Aorta (tissue), 5 donors: Measurements from ENCODE around the gene LDAH. TPM values are rescaled to one million over a fixed set of nuclear protein-coding genes. Genes with fewer than 3 reads are reported as not detected.

Experiments used
- ATAC-seq: fragments of 200-7000 bp; cut with Tn5 transposase; one replicate; pipeline ENCODE4 v1.9.1; 2022; ENCODE audit warnings: moderate library complexity; ENCODE audit not compliant: low FRiP score
- DNase-seq, 2 donors: peaks; one replicate each; pipeline ENCODE4 v3.0.0-alpha.2; 2020
- H3K27ac ChIP-seq, 2 donors: one replicate each; pipeline ENCODE4 v1.5.1; 2013; ENCODE audit warnings: low read length in 2 of 2, mild to moderate bottlenecking in 2 of 2, moderate library complexity in 2 of 2, control low read depth in 1 of 2, inconsistent platforms in 1 of 2, low read depth in 1 of 2
- H3K27me3 ChIP-seq, 2 donors: one replicate each; pipeline ENCODE4 v1.6.1; 2013; ENCODE audit warnings: control low read depth in 1 of 2, low read length in 1 of 2, mild to moderate bottlenecking in 1 of 2, moderate library complexity in 1 of 2; ENCODE audit not compliant: insufficient read depth in 2 of 2, control insufficient read depth in 1 of 2
- H3K36me3 ChIP-seq, 2 donors: one replicate each; pipeline ENCODE4 v1.6.1; 2013; ENCODE audit warnings: control low read depth in 1 of 2, low read length in 1 of 2, mild to moderate bottlenecking in 1 of 2; ENCODE audit not compliant: insufficient read depth in 2 of 2, control insufficient read depth in 1 of 2
- H3K4me1 ChIP-seq, 2 donors: one replicate each; pipeline ENCODE4 v1.6.1; 2013; ENCODE audit warnings: low read length in 2 of 2, control low read depth in 1 of 2, mild to moderate bottlenecking in 1 of 2, moderate library complexity in 1 of 2; ENCODE audit not compliant: insufficient read depth in 2 of 2, control insufficient read depth in 1 of 2
- H3K4me3 ChIP-seq, 2 donors: one replicate each; pipeline ENCODE4 v1.5.1; 2013; ENCODE audit warnings: low read length in 2 of 2, control low read depth in 1 of 2, mild to moderate bottlenecking in 1 of 2
- H3K9me3 ChIP-seq: one replicate; pipeline ENCODE4 v1.6.1; 2013; ENCODE audit warnings: mild to moderate bottlenecking, low read length; ENCODE audit not compliant: control insufficient read depth
- WGBS, 2 donors: extraction: QIAGEN DNeasy Blood & Tissue Kit; methylation state at CpG; one replicate each; pipeline ENCODE4 v1.1.7; 2013; 5-methylcytosine and 5-hydroxymethylcytosine counted together
- intact Hi-C, 2 donors: fragments of 100-400 bp; cut with DNase I; formaldehyde crosslinking; loops; one replicate each; pipeline versions ENCODE4 v1.14.2 to v1.15.0; 2022
- polyA plus RNA-seq, 2 donors: library from polyadenylated mRNA; stranded (reverse); fragments of 200-250 nt; gene quantifications; one replicate each; pipeline ENCODE4 v1.2.3, GENCODE V29; 2013
- total RNA-seq, 2 donors: library from RNA; stranded (reverse); fragmentation: NEBNext Ultra II Directional; extraction: Animal tissue kit (Norgen Biotek cat#: 25700); gene quantifications; one replicate each; pipeline ENCODE4 v1.2.1, GENCODE V29; 2021
- donor health status: healthy with polysubstance abuse.
- donor health status: Bipolar disorder and iron deficiency.
- donor health status: DM: no; HTN: no; CAD: no.
- donor health status: DM: no; HTN: no; CAD: no.
- donor health status: DM: yes; HTN: yes; CAD: no.

LDAH gene
- total and polyA plus RNA-seq, 4 donors: 6.5 to 18.3 (median 10.3) TPM

- ATAC-seq (peak; percentile 92), DNase-seq (peak; percentile 88 to 94)
- Histone ChIP-seq H3K27ac (peak overlapping the region; percentile 72 to 97), H3K27me3 (no peaks in the 10 kb centered on the region), H3K4me3 (no peak overlapping the region), H3K36me3 (peaks cover 0 to 3% of the 10 kb centered on the region in 2 donors), H3K9me3 (no peaks in the 10 kb centered on the region), H3K4me1 (no peaks in the 10 kb centered on the region)
- intact Hi-C loops: loop anchor here (2.0 to 5.0 kb wide), 3 partner anchors 204 to 290 kb away; partner anchors contain the start of gene PUM2 (in 1 of the 2)
- WGBS, 2 donors: 18 to 19% methylated on average over 26 of the region's 26 CpGs
Observed at GRCh38 chr2:20642055-20642971, 180.6 kb downstream of the LDAH start.

- 11 to 15% methylated on average over 23 of the region's 23 CpGs for WGBS, 2 donors
- DNase-seq: peak; percentile 90 to 95
Observed at GRCh38 chr2:20641123-20641985, 181.5 kb downstream of the LDAH start.

GRCh38 chr2:20640411-20641122, 182.3 kb downstream of the LDAH start:
- Histone ChIP-seq H3K36me3 (no peaks in the 10 kb centered on the region), H3K4me1 (no peaks in the 10 kb centered on the region), H3K27ac (peak overlapping the region; percentile 88 to 97), H3K4me3 (no peak overlapping the region), H3K27me3 (no peaks in the 10 kb centered on the region), H3K9me3 (no peaks in the 10 kb centered on the region)
- WGBS, 2 donors: 41 to 44% methylated on average over 14 of the region's 14 CpGs
- ATAC-seq (no peak), DNase-seq (peak in 1 of 2 donors; percentile 69)
- intact Hi-C loops: loop anchor here (1.0 to 5.0 kb wide), 3 partner anchors 196 to 288 kb away; partner anchors contain the start of gene PUM2 (in 1 of the 2)

More at GRCh38 chr2:20641123-20641985, 181.5 kb downstream of the LDAH start:
- no peak overlapping the region for H3K4me3 ChIP-seq
- peak; percentile 83 for ATAC-seq
- H3K27me3 ChIP-seq: no peaks in the 10 kb centered on the region
- peak overlapping the region; percentile 88 to 97 for H3K27ac ChIP-seq
- H3K4me1 ChIP-seq: no peaks in the 10 kb centered on the region
- H3K36me3 ChIP-seq: peaks cover 0 to under 1% of the 10 kb centered on the region in 2 donors
- H3K9me3 ChIP-seq: no peaks in the 10 kb centered on the region
- intact Hi-C loops: loop anchor here (1.0 to 5.0 kb wide), 3 partner anchors 197 to 289 kb away; partner anchors contain the start of gene PUM2 (in 1 of the 2)

- Histone ChIP-seq H3K9me3 (no peaks in the 10 kb centered on the region), H3K4me1 (no peaks in the 10 kb centered on the region), H3K4me3 (no peak overlapping the region), H3K36me3 (no peaks in the 10 kb centered on the region), H3K27ac (peak overlapping the region; percentile 48 to 62), H3K27me3 (no peaks in the 10 kb centered on the region)
- ATAC-seq (no peak), DNase-seq (no peak)
- intact Hi-C loops: no loop called here
- 46 to 61% methylated on average over 15 of the region's 15 CpGs for WGBS, 2 donors
Observed at GRCh38 chr2:20638646-20639430, 184.1 kb downstream of the LDAH start.

- no peak for DNase-seq
- ATAC-seq: no peak
- H3K27ac ChIP-seq: peak overlapping the region; percentile 48 to 94
- no peak overlapping the region for H3K4me3 ChIP-seq
- H3K9me3 ChIP-seq: no peaks in the 10 kb centered on the region
- no peaks in the 10 kb centered on the region for H3K4me1 ChIP-seq
- intact Hi-C loops: no loop called here
- H3K27me3 ChIP-seq: no peaks in the 10 kb centered on the region
- 91 to 92% methylated on average over 13 of the region's 13 CpGs for WGBS, 2 donors
- no peaks in the 10 kb centered on the region for H3K36me3 ChIP-seq
Observed at GRCh38 chr2:20638014-20638413, 184.9 kb downstream of the LDAH start.

- 12 to 19% methylated on average over 13 of the region's 13 CpGs for WGBS, 2 donors
- H3K27ac ChIP-seq: peak overlapping the region; percentile 48 to 94
- no peaks in the 10 kb centered on the region for H3K36me3 ChIP-seq
- peak; percentile 81 for ATAC-seq
- DNase-seq: peak; percentile 84 to 88
- H3K4me1 ChIP-seq: no peaks in the 10 kb centered on the region
- H3K4me3 ChIP-seq: no peak overlapping the region
- H3K27me3 ChIP-seq: no peaks in the 10 kb centered on the region
- H3K9me3 ChIP-seq: no peaks in the 10 kb centered on the region
- intact Hi-C loops: no loop called here
Observed at GRCh38 chr2:20637147-20637546, 185.8 kb downstream of the LDAH start.

GRCh38 chr2:20635675-20636584, 187.0 kb downstream of the LDAH start:
- peak overlapping the region; percentile 88 to 91 for H3K27ac ChIP-seq
- peak; percentile 89 to 96 for DNase-seq
- H3K4me3 ChIP-seq: no peak overlapping the region
- H3K36me3 ChIP-seq: no peaks in the 10 kb centered on the region
- 15 to 17% methylated on average over 32 of the region's 32 CpGs for WGBS, 2 donors
- H3K9me3 ChIP-seq: no peaks in the 10 kb centered on the region
- no peaks in the 10 kb centered on the region for H3K27me3 ChIP-seq
- intact Hi-C loops: loop anchor here (2.0 kb wide), 1 partner anchor 191 kb away; no protein-coding TSS in a partner anchor
- peak; percentile 91 for ATAC-seq
- H3K4me1 ChIP-seq: no peaks in the 10 kb centered on the region
